Hematopoietic multipotent progenitor cell treated with erythropoietin and hydrocortisone succinate and interleukin-3 and kit ligand, for 6 days (in vitro differentiated cells): Measurements from ENCODE around the gene GPR153.

Source experiments
- DNase-seq: peaks from one replicate; pipeline ENCODE4 v3.0.0-alpha.2; 2015

GPR153 gene

GRCh38 chr1:6198646-6199297 is 62.1 kb downstream of the GPR153 start:
- peak; percentile 39 for DNase-seq

- no peak for DNase-seq
Observed at GRCh38 chr1:6197746-6198427, 63.0 kb downstream of the GPR153 start.
